Measurements from ENCODE around the gene ADGRF5.

Gene ADGRF5

GRCh38 chr6:46930331-46930730 lies 8.6 kb upstream of the ADGRF5 start:
- DNase-seq (ENCODE audit: low read depth in 2 of 2), result no peak

DNA sequence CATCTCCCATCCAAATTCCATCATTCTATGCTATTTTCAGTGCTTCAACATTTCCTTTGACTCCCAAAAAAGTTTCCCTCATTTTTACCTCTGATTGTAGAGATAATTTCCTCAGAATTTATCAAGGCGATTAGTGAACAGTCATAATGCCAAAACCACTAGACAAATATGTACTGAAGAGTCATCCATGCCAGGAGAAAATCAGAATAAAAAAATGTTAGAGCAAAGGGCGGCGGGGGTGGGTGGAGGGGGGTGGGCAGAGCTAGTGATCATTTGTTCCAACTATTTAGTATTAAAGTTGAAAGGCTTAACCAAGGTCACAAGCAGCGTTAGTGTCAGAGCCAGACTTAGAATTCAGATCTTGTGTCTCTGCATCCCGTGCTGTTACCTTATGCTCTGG lies 5.3 kb upstream of the ADGRF5 start:
- DNase-seq (ENCODE audit: low read depth in 2 of 2), result no peak

GRCh38 chr6:46926481-46926880 lies 4.7 kb upstream of the ADGRF5 start:
- DNase-seq (ENCODE audit: low read depth in 2 of 2), result no peak

DNA sequence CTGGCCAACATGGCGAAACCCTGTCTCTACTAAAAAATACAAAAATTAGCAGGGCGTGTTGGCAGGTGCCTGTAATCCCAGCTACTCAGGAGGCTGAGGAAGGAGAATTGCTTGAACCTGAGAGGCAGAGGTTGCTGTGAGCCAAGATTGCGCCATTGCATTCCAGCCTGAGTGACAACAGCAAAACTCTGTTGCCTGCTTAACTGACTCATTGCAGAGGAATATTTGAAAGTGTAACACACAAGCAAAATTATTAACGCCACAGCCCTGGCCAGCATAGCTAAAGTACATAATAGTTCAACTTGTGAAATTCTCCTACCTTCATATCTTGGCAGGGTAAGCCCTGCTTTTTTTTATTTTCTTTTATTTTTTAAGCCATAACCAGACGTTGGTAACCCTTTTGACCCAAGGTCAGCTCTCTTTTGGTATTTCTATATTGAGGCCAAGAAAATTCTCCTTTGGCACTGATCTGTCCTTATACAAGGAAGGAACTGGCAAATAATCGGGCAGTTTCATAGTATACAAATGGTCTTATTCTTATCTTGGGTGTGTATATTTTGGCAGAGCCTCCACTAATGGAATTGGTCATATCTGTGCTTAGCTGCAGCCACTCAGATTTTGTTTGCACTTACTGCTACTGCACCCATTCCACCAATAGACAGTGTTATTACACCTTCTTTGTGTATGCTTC lies 4.0 kb upstream of the ADGRF5 start:
- DNase-seq (ENCODE audit: low read depth in 2 of 2), result peak; percentile 13 to 25

- DNase-seq (ENCODE audit: low read depth in 2 of 2), result no peak
These were observed 1.7 kb upstream of the ADGRF5 start for GRCh38 chr6:46923476-46923875.

GRCh38 chr6:46921059-46921458 lies 679 bp downstream of the ADGRF5 start:
- DNase-seq (ENCODE audit: low read depth in 2 of 2), result no peak

DNA sequence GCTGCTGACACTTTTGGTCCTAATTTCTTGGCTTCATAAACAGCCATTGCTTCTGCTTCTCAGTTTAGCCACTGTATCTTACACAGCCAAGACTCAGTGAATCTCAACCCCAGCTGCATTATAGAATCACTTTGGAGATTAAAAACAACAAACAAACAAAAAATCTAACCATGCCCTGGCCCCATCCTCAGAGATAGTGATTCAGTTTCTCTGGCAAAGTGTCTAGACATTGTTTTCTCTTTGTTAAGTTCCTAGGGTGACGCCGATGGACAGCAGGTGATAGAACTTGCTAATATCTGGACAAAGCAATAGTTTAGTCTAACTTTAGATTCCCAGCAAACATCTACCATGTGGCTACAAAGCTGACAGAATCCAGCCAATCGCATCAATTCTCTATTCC lies 2.9 kb downstream of the ADGRF5 start:
- DNase-seq (ENCODE audit: low read depth in 2 of 2), result no peak

DNA sequence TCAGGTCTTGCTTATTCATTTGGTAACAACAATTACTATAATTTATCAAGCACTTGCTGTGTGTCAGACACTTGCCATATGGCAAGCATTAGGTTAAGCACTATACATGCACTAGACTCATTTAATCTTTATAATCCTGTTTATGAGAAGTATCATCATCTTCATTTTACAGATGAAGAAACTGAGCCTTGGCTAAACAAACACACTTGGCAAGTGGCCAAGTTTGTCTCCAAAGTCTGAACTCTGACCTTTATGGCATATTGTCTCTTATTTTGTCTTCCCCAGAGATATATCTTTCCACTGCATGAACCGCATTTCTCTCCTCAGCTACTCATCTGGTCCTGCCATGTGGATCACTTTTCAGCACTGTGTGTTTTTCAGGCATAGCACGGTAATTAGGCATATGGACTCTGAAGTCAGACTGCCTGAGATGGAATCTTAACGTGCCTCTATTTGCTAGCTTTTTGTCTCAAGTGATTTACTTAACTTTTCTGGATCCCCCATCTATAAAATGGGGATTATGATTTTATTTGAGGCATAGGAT lies 4.7 kb downstream of the ADGRF5 start:
- DNase-seq (ENCODE audit: low read depth in 2 of 2), result no peak

GRCh38 chr6:46915866-46916265 lies 5.9 kb downstream of the ADGRF5 start:
- DNase-seq (ENCODE audit: low read depth in 2 of 2), result no peak

GRCh38 chr6:46915380-46915779 lies 6.4 kb downstream of the ADGRF5 start:
- no peak for DNase-seq (ENCODE audit: low read depth in 2 of 2)

GRCh38 chr6:46914279-46914810 lies 7.4 kb downstream of the ADGRF5 start:
- DNase-seq (ENCODE audit: low read depth in 2 of 2), result no peak

DNA sequence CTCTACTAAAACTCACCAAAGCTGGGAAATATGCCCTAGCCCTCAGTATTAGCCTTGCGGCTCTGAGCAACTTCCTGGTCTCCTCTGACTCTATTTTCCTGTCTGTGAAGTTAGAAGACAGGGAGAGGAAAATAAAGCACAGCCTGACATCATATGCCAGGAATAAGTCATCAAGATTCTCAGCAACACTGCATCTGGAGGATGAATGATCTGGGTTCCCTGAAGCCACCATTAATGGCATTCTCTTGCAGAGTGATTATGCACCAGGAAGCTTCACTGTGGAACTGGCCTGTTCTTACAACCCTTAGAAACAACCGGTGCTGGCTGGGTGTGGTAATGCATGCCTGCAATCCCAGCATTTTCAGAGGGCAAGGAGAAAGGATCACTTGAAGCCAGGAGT lies 12.4 kb downstream of the ADGRF5 start:
- DNase-seq (ENCODE audit: low read depth in 2 of 2), result no peak

DNA sequence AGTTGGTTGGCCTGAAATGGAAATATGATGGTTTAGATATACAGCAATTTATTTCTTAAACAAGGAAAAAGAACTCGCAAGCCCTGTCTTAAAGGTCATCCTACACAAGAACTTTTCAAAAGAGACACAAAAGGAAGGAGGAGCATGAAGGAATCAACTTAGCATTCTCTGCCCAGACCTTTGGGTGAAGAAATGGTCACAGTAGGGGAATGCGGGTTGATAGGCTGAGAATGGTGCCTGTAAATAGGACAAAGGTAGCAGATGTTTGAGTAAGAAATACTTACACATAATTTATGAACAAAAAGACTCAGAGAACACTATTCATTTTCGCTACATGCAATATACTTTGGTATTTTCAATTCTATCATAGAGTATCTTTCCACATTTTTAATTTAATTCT lies 15.0 kb downstream of the ADGRF5 start:
- DNase-seq (ENCODE audit: low read depth in 2 of 2), result no peak

GRCh38 chr6:46904117-46904516 lies 17.6 kb downstream of the ADGRF5 start:
- no peak for DNase-seq (ENCODE audit: low read depth in 2 of 2)

DNA sequence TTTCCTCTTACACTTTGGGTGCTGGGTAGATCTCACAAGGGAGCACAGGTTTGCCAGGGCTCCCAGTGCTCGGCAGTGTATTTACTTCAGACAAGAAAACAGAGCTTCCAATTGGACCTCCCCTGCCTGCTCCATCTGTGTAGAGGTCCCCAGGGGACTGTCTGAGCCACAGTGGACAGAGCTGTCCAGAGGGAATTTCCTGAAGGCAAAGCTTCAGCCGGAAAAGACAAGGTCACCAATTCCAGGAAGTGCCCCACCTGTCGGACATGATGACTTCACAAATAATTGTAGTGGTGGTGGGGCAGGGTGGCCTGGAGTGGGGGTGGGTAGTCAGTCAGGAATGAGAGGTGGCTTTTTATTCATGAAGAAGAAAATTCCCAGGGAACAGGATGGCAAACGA lies 18.6 kb downstream of the ADGRF5 start:
- DNase-seq (ENCODE audit: low read depth in 2 of 2), result no peak

DNA sequence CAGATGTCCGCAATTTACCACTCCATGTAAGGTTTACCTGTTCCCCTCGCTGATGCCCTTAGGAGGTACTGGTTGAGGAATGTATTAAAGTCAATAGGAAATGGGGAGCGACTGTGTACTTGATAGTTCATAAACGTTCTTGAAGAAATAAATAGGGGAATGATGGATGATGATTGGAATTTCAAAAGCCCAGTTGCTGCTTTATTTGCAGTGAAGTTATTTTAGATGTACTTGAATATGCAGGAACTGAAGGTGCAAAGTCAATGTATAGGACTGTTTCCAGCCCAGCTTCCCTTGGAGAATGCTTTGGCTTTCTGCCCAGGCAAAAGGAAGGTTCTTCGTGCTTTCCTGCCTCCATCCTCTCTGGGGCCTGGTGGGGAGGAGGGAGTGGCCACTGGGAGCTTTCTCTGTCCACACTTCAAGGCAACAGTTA lies 19.8 kb downstream of the ADGRF5 start:
- no peak for DNase-seq (ENCODE audit: low read depth in 2 of 2)

DNA sequence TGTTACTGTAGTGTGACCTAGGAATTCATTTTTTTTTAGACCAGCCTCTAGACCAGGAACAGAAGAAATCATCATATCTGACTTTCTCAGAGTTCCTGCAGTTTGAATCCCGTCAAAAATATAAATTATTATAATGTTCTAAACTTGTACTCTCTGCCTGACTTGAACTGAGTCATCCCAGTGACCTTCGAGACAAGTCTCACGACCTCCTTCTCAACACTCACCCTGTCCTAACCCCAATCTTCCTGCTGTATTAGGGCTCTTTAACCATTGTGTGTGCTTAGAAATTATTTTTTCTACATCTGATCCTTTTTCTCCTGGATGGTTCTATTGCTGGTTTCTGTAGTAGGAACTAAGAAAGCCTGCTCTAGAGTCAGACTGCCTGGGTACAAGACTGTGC lies 21.5 kb downstream of the ADGRF5 start:
- DNase-seq (ENCODE audit: low read depth in 2 of 2), result no peak

- DNase-seq (ENCODE audit: low read depth in 2 of 2), result no peak
These were observed 22.1 kb downstream of the ADGRF5 start for GRCh38 chr6:46899659-46900058.

DNA sequence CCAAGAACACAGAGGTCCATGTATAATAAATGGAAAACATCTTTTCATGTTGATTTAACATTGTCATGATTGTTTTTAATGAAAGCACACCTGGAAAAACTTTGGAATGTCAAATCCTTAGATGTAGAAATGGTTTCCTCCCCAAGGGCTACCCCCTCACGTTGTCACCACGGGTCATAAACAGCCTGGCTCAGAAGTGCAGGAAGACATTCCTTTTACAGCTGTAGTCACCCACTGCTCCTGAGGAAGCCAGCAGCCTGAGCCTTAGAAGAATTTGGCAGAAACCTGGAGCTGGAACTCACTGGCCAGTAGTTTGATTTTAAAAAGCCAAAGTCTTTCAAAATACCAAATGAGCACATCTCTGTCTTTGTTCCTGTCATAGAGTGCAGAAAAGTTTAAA lies 23.7 kb downstream of the ADGRF5 start:
- no peak for DNase-seq (ENCODE audit: low read depth in 2 of 2)

DNA sequence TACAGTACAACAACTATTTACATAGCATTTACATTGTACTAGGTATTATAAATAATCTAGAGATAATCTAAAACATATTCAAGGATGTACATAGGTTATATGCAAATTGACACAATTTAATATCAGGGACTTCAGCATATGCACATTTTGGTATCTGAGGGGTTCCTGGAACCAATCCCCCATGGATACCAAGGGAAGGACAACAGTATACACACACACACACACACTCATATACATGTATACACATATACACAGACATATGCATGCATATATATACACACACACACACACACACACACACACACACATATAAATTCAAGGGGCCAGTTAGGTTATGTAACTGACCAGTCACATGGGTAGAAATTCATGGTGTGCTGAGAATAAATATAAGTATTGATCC lies 24.9 kb downstream of the ADGRF5 start:
- DNase-seq (ENCODE audit: low read depth in 2 of 2), result no peak

GRCh38 chr6:46895930-46896329 lies 25.8 kb downstream of the ADGRF5 start:
- no peak for DNase-seq (ENCODE audit: low read depth in 2 of 2)

- no peak for DNase-seq (ENCODE audit: low read depth in 2 of 2)
These were observed 27.3 kb downstream of the ADGRF5 start for GRCh38 chr6:46894433-46894832.

DNA sequence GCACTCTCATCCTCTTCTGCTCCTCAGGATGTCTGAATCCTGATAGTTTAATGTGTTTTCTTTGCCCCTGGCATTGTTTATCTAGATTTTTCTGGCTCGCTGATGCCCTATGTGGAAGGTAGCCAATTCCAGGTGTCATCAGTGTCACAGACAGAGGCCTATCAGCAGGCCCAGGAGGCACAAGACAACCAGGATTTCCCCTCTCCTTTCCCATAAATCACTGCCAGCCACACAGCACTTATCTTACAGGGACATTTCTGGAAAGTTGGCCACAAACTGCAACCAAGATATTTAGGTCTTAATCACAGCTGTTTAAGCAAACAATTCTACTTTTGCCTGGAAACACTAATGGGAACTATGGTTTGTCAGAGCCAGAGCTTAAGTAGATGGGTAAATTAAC lies 28.1 kb downstream of the ADGRF5 start:
- DNase-seq (ENCODE audit: low read depth in 2 of 2), result no peak

Measured in fibroblast of skin of left quadriceps (primary cell).